ENCODE results near the gene MAGI3.

- TF ChIP-seq CTCF (IDR thresholded peaks at IDR 0.05) (no peak), POLR2AphosphoS5 (IDR thresholded peaks at IDR 0.05) (no peak), POLR2A (IDR thresholded peaks at IDR 0.05) (no peak)
These were observed 21.3 kb upstream of the MAGI3 start for GRCh38 chr1:113369040-113369439.

Data from stomach (tissue), 4 donors.